NCI-H2029 treated with DMSO at 0.1 percent for 48 hours (cell line): ENCODE results near the gene SCYL1.

Source experiments
- DNase-seq: peaks from one replicate; lab custom pipeline; 2025; lab: John Stamatoyannopoulos, UW

Gene SCYL1

GRCh38 chr11:65569164-65569972 is 44.5 kb downstream of the SCYL1 start:
- DNase-seq, result no peak

- peak; percentile 89 for DNase-seq
These were observed 45.4 kb downstream of the SCYL1 start, which contains the start of gene ZNRD2 for GRCh38 chr11:65569973-65570918. Gene ZNRD2 (plus strand): TSS chr11:65570477. CDS start chr11:65570492, 15 bp downstream.

GRCh38 chr11:65571420-65571819 is 46.5 kb downstream of the SCYL1 start:
- no peak for DNase-seq

- peak; percentile 44 for DNase-seq
These were observed 47.1 kb downstream of the SCYL1 start for GRCh38 chr11:65571940-65572339.

GRCh38 chr11:65572356-65573051 is 47.6 kb downstream of the SCYL1 start, which contains the start of gene FAM89B:
Gene FAM89B (plus strand): TSS chr11:65572538. CDS start chr11:65572670, 132 bp downstream.
- DNase-seq, result peak; percentile 36

- no peak for DNase-seq
These were observed 48.7 kb downstream of the SCYL1 start for GRCh38 chr11:65573391-65574079.

GRCh38 chr11:65574109-65574810 is 49.4 kb downstream of the SCYL1 start:
- DNase-seq, result peak; percentile 64

- no peak for DNase-seq
These were observed 50.1 kb downstream of the SCYL1 start for GRCh38 chr11:65574811-65575567.

- DNase-seq, result no peak
These were observed 50.8 kb downstream of the SCYL1 start, which contains the start of gene EHBP1L1 for GRCh38 chr11:65575568-65576231. Gene EHBP1L1 (plus strand): TSS chr11:65576053. CDS start chr11:65576303, 250 bp downstream.

- DNase-seq, result no peak
These were observed 51.5 kb downstream of the SCYL1 start for GRCh38 chr11:65576232-65576866.

GRCh38 chr11:65576867-65577755 is 52.2 kb downstream of the SCYL1 start:
- no peak for DNase-seq

GRCh38 chr11:65577756-65578109 is 52.9 kb downstream of the SCYL1 start:
- DNase-seq, result no peak

- DNase-seq, result no peak
These were observed 53.3 kb downstream of the SCYL1 start for GRCh38 chr11:65578134-65578533.

GRCh38 chr11:65578667-65579066 is 53.8 kb downstream of the SCYL1 start:
- DNase-seq, result no peak

GRCh38 chr11:65579291-65579690 is 54.4 kb downstream of the SCYL1 start:
- no peak for DNase-seq

- DNase-seq, result no peak
These were observed 55.3 kb downstream of the SCYL1 start for GRCh38 chr11:65580031-65580692.

- no peak for DNase-seq
These were observed 55.9 kb downstream of the SCYL1 start for GRCh38 chr11:65580756-65581155.
